GM12865 (cell line): Measurements from ENCODE around the gene CRABP2.

Source experiments
- DNase-seq: peaks from one replicate; pipeline ENCODE4 v3.0.0; 2010; ENCODE audit warnings: low read depth
- H3K4me3 ChIP-seq: 2 replicates; pipeline ENCODE4 v1.5.1; 2011; ENCODE audit warnings: mild to moderate bottlenecking, low read depth, low read length, control low read depth
- CTCF ChIP-seq: IDR thresholded peaks from 2 replicates; pipeline ENCODE4 v1.5.1; 2011; ENCODE audit warnings: low read length, control low read depth, low read depth, inconsistent platforms; ENCODE audit not compliant: insufficient read depth; ENCODE audit errors: missing control alignments

Gene CRABP2

GRCh38 chr1:156750191-156750672 is 44.8 kb upstream of the CRABP2 start:
- TF ChIP-seq CTCF, result no peak
- H3K4me3 ChIP-seq, result peak overlapping the region; percentile 97
- DNase-seq, result peak; percentile 60

GRCh38 chr1:156749419-156750118 is 44.2 kb upstream of the CRABP2 start:
- no peak for DNase-seq
- no peak for TF ChIP-seq CTCF
- peak overlapping the region; percentile 97 for H3K4me3 ChIP-seq

GRCh38 chr1:156748670-156749418 is 43.5 kb upstream of the CRABP2 start:
- H3K4me3 ChIP-seq, result peak overlapping the region; percentile 97
- peak; percentile 63 for DNase-seq
- TF ChIP-seq CTCF, result no peak

- TF ChIP-seq CTCF, result no peak
- DNase-seq, result no peak
- peak overlapping the region; percentile 97 for H3K4me3 ChIP-seq
Observed at GRCh38 chr1:156747742-156748669, 42.6 kb upstream of the CRABP2 start.

GRCh38 chr1:156746728-156747631 is 41.6 kb upstream of the CRABP2 start:
- peak overlapping the region; percentile 97 for H3K4me3 ChIP-seq
- TF ChIP-seq CTCF, result peak; percentile 21
- DNase-seq, result peak; percentile 77

- DNase-seq, result no peak
- TF ChIP-seq CTCF, result no peak
- no peak overlapping the region for H3K4me3 ChIP-seq
Observed at GRCh38 chr1:156746406-156746727, 41.0 kb upstream of the CRABP2 start.
